Naive B cell (primary cell): ENCODE measurements around the gene TAPT1. TPM values are rescaled to one million over a fixed set of nuclear protein-coding genes. Genes with fewer than 3 reads are reported as not detected.

ENCODE experiments used
- ATAC-seq, 2 donors: fragments of 150-1000 bp; cut with Tn5 transposase; 2 replicates each; pipeline ENCODE4 v1.10.0; 2021; ENCODE audit warnings: low read depth in 2 of 2, mild to moderate bottlenecking in 2 of 2, moderate library complexity in 2 of 2
- DNase-seq: peaks from one replicate; pipeline ENCODE4 v3.0.0; 2022
- H3K27ac Mint-ChIP-seq, 6 donors: one replicate each; pipeline ENCODE4 v1.8.0; 2020 to 2022; ENCODE audit warnings: mild to moderate bottlenecking in 6 of 6, mixed read lengths in 6 of 6, moderate library complexity in 5 of 6, inconsistent platforms in 2 of 6
- H3K27me3 Mint-ChIP-seq, 3 donors: one replicate each; pipeline ENCODE4 v1.8.0; 2021 to 2022; ENCODE audit warnings: mixed read lengths in 3 of 3, mild to moderate bottlenecking in 1 of 3
- H3K36me3 Mint-ChIP-seq, 2 donors: one replicate each; pipeline ENCODE4 v1.8.0; 2020 to 2022; ENCODE audit warnings: mixed read lengths in 2 of 2, inconsistent platforms in 1 of 2, mild to moderate bottlenecking in 1 of 2
- H3K4me1 Mint-ChIP-seq, 3 donors: one replicate each; pipeline ENCODE4 v1.8.0; 2020 to 2022; ENCODE audit warnings: mixed read lengths in 3 of 3, inconsistent platforms in 1 of 3, mild to moderate bottlenecking in 1 of 3, moderate library complexity in 1 of 3
- H3K4me3 Mint-ChIP-seq, 8 donors: one replicate each; pipeline ENCODE4 v1.8.0; 2020 to 2022; ENCODE audit warnings: mild to moderate bottlenecking in 8 of 8, mixed read lengths in 8 of 8, moderate library complexity in 8 of 8, inconsistent platforms in 2 of 8
- H3K9me3 Mint-ChIP-seq, 7 donors: one replicate each; pipeline ENCODE4 v1.8.0; 2020 to 2022; ENCODE audit warnings: mixed read lengths in 7 of 7, mild to moderate bottlenecking in 5 of 7, inconsistent platforms in 2 of 7, moderate library complexity in 1 of 7
- polyA plus RNA-seq, 6 donors: library from polyadenylated mRNA; unstranded; fragments of 300-500 nt; fragmentation: Illumina TruSeq; gene quantifications; one replicate each; pipeline ENCODE4 v1.2.3, GENCODE V29; 2021; ENCODE audit warnings: low read depth in 6 of 6

TAPT1 gene
- polyA plus RNA-seq, 6 donors from 2014 or later: 119 to 235 (median 190) TPM

- no peaks in the 10 kb centered on the region for H3K27me3 Mint-ChIP-seq
- H3K4me1 Mint-ChIP-seq: peaks cover 32 to 65% (median 61%) of the 10 kb centered on the region in 3 donors
- no peaks in the 10 kb centered on the region for H3K36me3 Mint-ChIP-seq
- H3K27ac Mint-ChIP-seq: peak overlapping the region in 3 of 6 donors; percentile 6 to 87 (median 14)
- H3K9me3 Mint-ChIP-seq: no peaks in the 10 kb centered on the region
- ATAC-seq (no peak), DNase-seq (no peak)
- H3K4me3 Mint-ChIP-seq: peak overlapping the region; percentile 87 to 95 (median 90)
Measured at GRCh38 chr4:16222957-16223527, 3.2 kb downstream of the TAPT1 start.

GRCh38 chr4:16218950-16219349 is 7.3 kb downstream of the TAPT1 start:
- Mint-ChIP-seq H3K4me3 (no peak overlapping the region), H3K4me1 (peaks cover 55 to 81% (median 81%) of the 10 kb centered on the region in 3 donors), H3K9me3 (no peaks in the 10 kb centered on the region), H3K27ac (peak overlapping the region in 1 of 6 donors; percentile 11), H3K36me3 (peaks cover 21 to 23% of the 10 kb centered on the region in 2 donors), H3K27me3 (no peaks in the 10 kb centered on the region)
- ATAC-seq: no peak
- no peak for DNase-seq

- Mint-ChIP-seq H3K4me3 (peak overlapping the region; percentile 22 to 84 (median 70)), H3K4me1 (peaks cover 49 to 77% (median 73%) of the 10 kb centered on the region in 3 donors), H3K27me3 (no peaks in the 10 kb centered on the region), H3K36me3 (peaks cover 24 to 27% of the 10 kb centered on the region in 2 donors), H3K27ac (peak overlapping the region in 5 of 6 donors; percentile 8 to 94 (median 61)), H3K9me3 (no peaks in the 10 kb centered on the region)
- DNase-seq (no peak), ATAC-seq (peak; percentile 60 to 77)
Measured at GRCh38 chr4:16217300-16218051, 8.8 kb downstream of the TAPT1 start.

GRCh38 chr4:16213121-16213520 is 13.2 kb downstream of the TAPT1 start:
- Mint-ChIP-seq H3K36me3 (peaks cover 42 to 44% of the 10 kb centered on the region in 2 donors), H3K27ac (peak overlapping the region in 3 of 6 donors; percentile 31 to 68 (median 35)), H3K4me1 (peaks cover 57 to 78% (median 65%) of the 10 kb centered on the region in 3 donors), H3K9me3 (no peaks in the 10 kb centered on the region), H3K4me3 (no peak overlapping the region), H3K27me3 (no peaks in the 10 kb centered on the region)
- no peak for ATAC-seq
- no peak for DNase-seq

GRCh38 chr4:16212138-16212782 is 14.0 kb downstream of the TAPT1 start:
- Mint-ChIP-seq H3K4me1 (peaks cover 60 to 77% (median 63%) of the 10 kb centered on the region in 3 donors), H3K27me3 (no peaks in the 10 kb centered on the region), H3K27ac (peak overlapping the region in 5 of 6 donors; percentile 12 to 68 (median 36)), H3K9me3 (no peaks in the 10 kb centered on the region), H3K36me3 (peaks cover 37 to 47% of the 10 kb centered on the region in 2 donors), H3K4me3 (peak overlapping the region in 5 of 8 donors; percentile 4 to 66 (median 36))
- ATAC-seq (no peak), DNase-seq (no peak)

- no peak for DNase-seq
- H3K36me3 Mint-ChIP-seq: peaks cover 22 to 28% of the 10 kb centered on the region in 2 donors
- peaks cover 51 to 73% (median 57%) of the 10 kb centered on the region in 3 donors for H3K4me1 Mint-ChIP-seq
- H3K4me3 Mint-ChIP-seq: peak overlapping the region in 1 of 8 donors; percentile 0
- no peaks in the 10 kb centered on the region for H3K27me3 Mint-ChIP-seq
- no peaks in the 10 kb centered on the region for H3K9me3 Mint-ChIP-seq
- peak overlapping the region in 4 of 6 donors; percentile 1 to 91 (median 52) for H3K27ac Mint-ChIP-seq
- no peak for ATAC-seq
Measured at GRCh38 chr4:16207409-16207808, 18.9 kb downstream of the TAPT1 start.

- Mint-ChIP-seq H3K9me3 (no peaks in the 10 kb centered on the region), H3K27ac (peak overlapping the region in 4 of 6 donors; percentile 37 to 91 (median 52)), H3K4me1 (peaks cover 48 to 68% (median 51%) of the 10 kb centered on the region in 3 donors), H3K27me3 (no peaks in the 10 kb centered on the region), H3K36me3 (peaks cover 18 to 23% of the 10 kb centered on the region in 2 donors), H3K4me3 (peak overlapping the region in 2 of 8 donors; percentile 11 to 42)
- DNase-seq: no peak
- ATAC-seq: no peak
Measured at GRCh38 chr4:16206848-16207247, 19.4 kb downstream of the TAPT1 start.

GRCh38 chr4:16206301-16206700 is 20.0 kb downstream of the TAPT1 start:
- Mint-ChIP-seq H3K36me3 (peaks cover 18 to 20% of the 10 kb centered on the region in 2 donors), H3K27me3 (no peaks in the 10 kb centered on the region), H3K27ac (peak overlapping the region in 5 of 6 donors; percentile 3 to 37 (median 33)), H3K4me1 (peaks cover 48 to 72% (median 49%) of the 10 kb centered on the region in 3 donors), H3K9me3 (no peaks in the 10 kb centered on the region), H3K4me3 (peak overlapping the region in 5 of 8 donors; percentile 27 to 50 (median 39))
- DNase-seq (no peak), ATAC-seq (no peak)

- H3K4me1 Mint-ChIP-seq: peaks cover 47 to 70% (median 49%) of the 10 kb centered on the region in 3 donors
Measured at GRCh38 chr4:16205298-16206164, 20.7 kb downstream of the TAPT1 start.

GRCh38 chr4:16204505-16204904 is 21.8 kb downstream of the TAPT1 start:
- ATAC-seq (no peak), DNase-seq (no peak)
- H3K4me3 Mint-ChIP-seq: peak overlapping the region in 1 of 8 donors; percentile 20
- H3K27ac Mint-ChIP-seq: peak overlapping the region in 2 of 6 donors; percentile 39 to 50
- no peaks in the 10 kb centered on the region for H3K27me3 Mint-ChIP-seq
- peaks cover 15 to 16% of the 10 kb centered on the region in 2 donors for H3K36me3 Mint-ChIP-seq
- peaks cover 44 to 65% (median 52%) of the 10 kb centered on the region in 3 donors for H3K4me1 Mint-ChIP-seq
- no peaks in the 10 kb centered on the region for H3K9me3 Mint-ChIP-seq

More at GRCh38 chr4:16205298-16206164, 20.7 kb downstream of the TAPT1 start:
- Mint-ChIP-seq H3K27ac (peak overlapping the region in 4 of 6 donors; percentile 1 to 82 (median 46)), H3K27me3 (no peaks in the 10 kb centered on the region), H3K4me3 (peak overlapping the region; percentile 3 to 84 (median 52)), H3K36me3 (peaks cover 18 to 20% of the 10 kb centered on the region in 2 donors), H3K9me3 (no peaks in the 10 kb centered on the region)
- DNase-seq (peak; percentile 51), ATAC-seq (peak; percentile 79 to 84)

GRCh38 chr4:16203083-16203482 is 23.2 kb downstream of the TAPT1 start:
- Mint-ChIP-seq H3K4me1 (peaks cover 37 to 55% (median 49%) of the 10 kb centered on the region in 3 donors), H3K27ac (peak overlapping the region in 2 of 6 donors; percentile 26 to 66), H3K9me3 (no peaks in the 10 kb centered on the region), H3K36me3 (peaks cover 8 to 9% of the 10 kb centered on the region in 2 donors), H3K4me3 (no peak overlapping the region), H3K27me3 (no peaks in the 10 kb centered on the region)
- DNase-seq: no peak
- no peak for ATAC-seq

- Mint-ChIP-seq H3K36me3 (peaks cover 5 to 8% of the 10 kb centered on the region in 2 donors), H3K9me3 (no peaks in the 10 kb centered on the region), H3K4me3 (no peak overlapping the region), H3K27me3 (no peaks in the 10 kb centered on the region), H3K27ac (peak overlapping the region in 3 of 6 donors; percentile 26 to 66 (median 56)), H3K4me1 (peaks cover 34 to 56% (median 51%) of the 10 kb centered on the region in 3 donors)
- no peak for DNase-seq
- ATAC-seq: no peak
Measured at GRCh38 chr4:16202598-16202997, 23.7 kb downstream of the TAPT1 start.
